H1 (cell line): ENCODE measurements around the gene RAB22A. TPM values are rescaled to one million over a fixed set of nuclear protein-coding genes. Genes with fewer than 3 reads are reported as not detected.

ENCODE experiments used
- CTCF ChIA-PET: fragments of 300-600 bp; sonication (Branson Sonifier 250); formaldehyde crosslinking; loops from one replicate; lab custom pipeline; 2021; ENCODE audit not compliant: partially characterized antibody; lab: Charles Lee
- POLR2A ChIA-PET: fragments of 300-600 bp; sonication (Branson Sonifier 250); formaldehyde crosslinking; loops from one replicate; lab custom pipeline; 2021; ENCODE audit warnings: inconsistent platforms; ENCODE audit not compliant: partially characterized antibody; lab: Charles Lee
- DNase-seq, 2 experiments: peaks; one replicate each; pipeline versions ENCODE4 v3.0.0 to v3.0.0-alpha.2; 2010 to 2022; ENCODE audit warnings: low spot score in 2 of 2, low read depth in 1 of 2, mixed read lengths in 1 of 2
- FAIRE-seq: peaks from 2 replicates; lab custom pipeline; 2011; peaks lifted over from hg19 to GRCh38; lab: Jason Lieb, UNC
- H2AFZ ChIP-seq: 2 replicates; pipeline ENCODE4 v1.8.1; 2012; ENCODE audit warnings: low read length, inconsistent platforms
- H2AK5ac ChIP-seq: 2 replicates; pipeline ENCODE4 v1.6.1; 2013; ENCODE audit warnings: low read depth, low read length
- H2BK120ac ChIP-seq: replicated peaks from 2 replicates; pipeline ENCODE3; 2013; ENCODE audit warnings: low read depth, low read length, inconsistent platforms
- H2BK12ac ChIP-seq: 2 replicates; pipeline ENCODE4 v1.6.1; 2013; ENCODE audit warnings: low read depth, low read length
- H2BK15ac ChIP-seq: 2 replicates; pipeline ENCODE4 v1.6.1; 2013; ENCODE audit warnings: low read length
- H2BK20ac ChIP-seq: 2 replicates; pipeline ENCODE4 v1.6.1; 2013; ENCODE audit warnings: low read length
- H2BK5ac ChIP-seq: 2 replicates; pipeline ENCODE4 v1.6.1; 2013; ENCODE audit warnings: low read depth, low read length
- H3K14ac ChIP-seq: 2 replicates; pipeline ENCODE4 v1.6.1; 2013; ENCODE audit warnings: inconsistent platforms; ENCODE audit not compliant: insufficient read length
- H3K18ac ChIP-seq: 2 replicates; pipeline ENCODE4 v1.6.1; 2013; ENCODE audit warnings: low read length; ENCODE audit errors: extremely low read depth
- H3K23ac ChIP-seq: 2 replicates; pipeline ENCODE4 v1.6.1; 2013; ENCODE audit warnings: inconsistent platforms; ENCODE audit not compliant: insufficient read length
- H3K23me2 ChIP-seq: 2 replicates; pipeline ENCODE4 v1.6.1; 2013; ENCODE audit warnings: low read depth, low read length
- H3K27ac ChIP-seq: 2 replicates; pipeline ENCODE4 v1.6.1; 2011; ENCODE audit warnings: low read depth, low read length, inconsistent platforms
- H3K27me3 ChIP-seq, 4 experiments: replicated peaks in 1 of 4; 1 replicate in 1 of 4; 2 replicates in 3 of 4; pipeline versions ENCODE4 v1.6.1 to v1.8.1; 2011 to 2013; ENCODE audit warnings: low read length in 3 of 4, mild to moderate bottlenecking in 3 of 4, inconsistent platforms in 2 of 4, mixed read lengths in 2 of 4, moderate library complexity in 1 of 4; ENCODE audit not compliant: control insufficient read depth in 3 of 4, insufficient read depth in 3 of 4; ENCODE audit errors: extremely low read depth in 1 of 4
- H3K36me3 ChIP-seq, 4 experiments: 2 replicates each; pipeline versions ENCODE4 v1.6.1 to v1.8.1; 2011 to 2013; ENCODE audit warnings: mild to moderate bottlenecking in 4 of 4, low read length in 3 of 4, moderate library complexity in 2 of 4, control low read depth in 1 of 4, inconsistent platforms in 1 of 4; ENCODE audit not compliant: insufficient read depth in 4 of 4, control insufficient read depth in 2 of 4
- H3K4ac ChIP-seq: replicated peaks from 2 replicates; pipeline ENCODE3; 2013; ENCODE audit warnings: low read length, low read depth, mixed read lengths, inconsistent platforms; ENCODE audit not compliant: insufficient read length
- H3K4me1 ChIP-seq, 4 experiments: replicated peaks in 1 of 4; 1 replicate in 1 of 4; 2 replicates in 3 of 4; pipeline versions ENCODE4 v1.6.1 to v1.8.1; 2011 to 2013; ENCODE audit warnings: low read length in 3 of 4, inconsistent platforms in 2 of 4, mixed read lengths in 1 of 4; ENCODE audit not compliant: insufficient read depth in 4 of 4, control insufficient read depth in 3 of 4
- H3K4me2 ChIP-seq, 2 experiments: 2 replicates each; pipeline versions ENCODE4 v1.6.1 to v1.8.1; 2011 to 2013; ENCODE audit warnings: low read depth in 2 of 2, low read length in 2 of 2, control low read depth in 1 of 2, inconsistent platforms in 1 of 2, mild to moderate bottlenecking in 1 of 2; ENCODE audit not compliant: insufficient read depth in 1 of 2
- H3K4me3 ChIP-seq, 4 experiments: fragments of 200-600, 300-600 bp in 1 of 4; sonication (generic), shearing (Covaris generic), sonication (Bioruptor Twin) in 1 of 4; 2 replicates each; pipeline versions ENCODE4 v1.5.1 to v1.8.1; 2011 to 2016; ENCODE audit warnings: low read length in 4 of 4, low read depth in 3 of 4, control low read depth in 2 of 4, inconsistent platforms in 2 of 4, mild to moderate bottlenecking in 2 of 4, mixed read lengths in 1 of 4, moderate library complexity in 1 of 4; ENCODE audit not compliant: insufficient read depth in 2 of 4; ENCODE audit errors: extremely low read depth in 1 of 4
- H3K56ac ChIP-seq: replicated peaks from 2 replicates; pipeline ENCODE3; 2013; ENCODE audit warnings: low read depth, mild to moderate bottlenecking, mixed read lengths, low read length, inconsistent platforms; ENCODE audit not compliant: insufficient read length
- H3K79me1 ChIP-seq: 2 replicates; pipeline ENCODE4 v1.6.1; 2013; ENCODE audit warnings: low read depth, low read length, control low read depth
- H3K79me2 ChIP-seq, 2 experiments: 2 replicates each; pipeline versions ENCODE4 v1.6.1 to v1.8.1; 2012 to 2013; ENCODE audit warnings: low read length in 2 of 2, mild to moderate bottlenecking in 2 of 2, inconsistent platforms in 1 of 2; ENCODE audit not compliant: insufficient read depth in 2 of 2, control insufficient read depth in 1 of 2
- H3K9ac ChIP-seq, 4 experiments: replicated peaks in 1 of 4; 1 replicate in 1 of 4; 2 replicates in 3 of 4; pipeline versions ENCODE4 v1.6.1 to v1.8.1; 2011 to 2013; ENCODE audit warnings: low read depth in 3 of 4, low read length in 3 of 4, control low read depth in 2 of 4, mild to moderate bottlenecking in 2 of 4, moderate library complexity in 2 of 4, inconsistent platforms in 1 of 4; ENCODE audit errors: extremely low read depth in 1 of 4
- H3K9me3 ChIP-seq, 2 experiments: 2 replicates each; pipeline versions ENCODE4 v1.6.1 to v1.8.1; 2012 to 2013; ENCODE audit warnings: mild to moderate bottlenecking in 2 of 2, moderate library complexity in 2 of 2, control low read depth in 1 of 2, inconsistent platforms in 1 of 2, low read depth in 1 of 2, low read length in 1 of 2, mixed read lengths in 1 of 2; ENCODE audit not compliant: insufficient read depth in 2 of 2
- H4K20me1 ChIP-seq, 2 experiments: replicated peaks in 1 of 2; 2 replicates each; pipeline versions ENCODE3 to v1.8.1; 2011 to 2013; ENCODE audit warnings: inconsistent platforms in 2 of 2, low read length in 2 of 2, mild to moderate bottlenecking in 1 of 2; ENCODE audit not compliant: insufficient read depth in 2 of 2, control insufficient read depth in 1 of 2
- H4K5ac ChIP-seq: 2 replicates; pipeline ENCODE4 v1.6.1; 2013; ENCODE audit warnings: low read length, low read depth, mixed read lengths, inconsistent platforms; ENCODE audit not compliant: insufficient read length
- H4K8ac ChIP-seq: 2 replicates; pipeline ENCODE4 v1.8.0; 2013; ENCODE audit warnings: mild to moderate bottlenecking, moderate library complexity, low read length, inconsistent platforms; ENCODE audit not compliant: insufficient read depth; ENCODE audit errors: extremely low read depth
- H4K91ac ChIP-seq: replicated peaks from 2 replicates; pipeline ENCODE3; 2013; ENCODE audit warnings: low read length, mixed read lengths, inconsistent platforms; ENCODE audit not compliant: insufficient read length
- ASH2L ChIP-seq: fragments of 200-600, 300-600 bp; sonication (generic); IDR thresholded peaks from one replicate; pipeline ENCODE4 v1.7.1; 2017; ENCODE audit warnings: low read length
- CTBP2 ChIP-seq: IDR thresholded peaks from 2 replicates; pipeline ENCODE4 v1.7.0; 2011; ENCODE audit warnings: borderline replicate concordance, mild to moderate bottlenecking, moderate library complexity, mixed read lengths, low read length; ENCODE audit not compliant: insufficient read depth, insufficient read length
- GTF2F1 ChIP-seq: IDR thresholded peaks from 2 replicates; pipeline ENCODE4 v1.6.1; 2012; ENCODE audit warnings: low read depth, low read length, improper control_type of control experiment, borderline replicate concordance
- POLR2A ChIP-seq, 2 experiments: IDR thresholded peaks; 1 replicate in 1 of 2; 2 replicates in 1 of 2; pipeline ENCODE4 v1.6.1; 2011; ENCODE audit warnings: low read depth in 2 of 2, low read length in 2 of 2, mild to moderate bottlenecking in 2 of 2; ENCODE audit errors: control extremely low read depth in 1 of 2
- TEAD4 ChIP-seq: IDR thresholded peaks from 2 replicates; pipeline ENCODE4 v1.6.1; 2012; ENCODE audit warnings: low read depth, low read length, inconsistent platforms, mixed read lengths
- WGBS, 2 experiments: shearing (Covaris generic) in 1 of 2; methylation state at CpG; one replicate each; pipeline versions ENCODE4 v1.1.6 to v1.1.7; 2013 to 2015; ENCODE audit warnings: low lambda C conversion rate in 2 of 2, mixed read lengths in 2 of 2, inconsistent platforms in 1 of 2, low coverage in 1 of 2, missing lambda C conversion rate in 1 of 2; ENCODE audit not compliant: insufficient replicate concordance in 2 of 2, insufficient coverage in 1 of 2, insufficient read length in 1 of 2; ENCODE audit errors: extremely low coverage in 1 of 2, missing lambda C conversion rate in 1 of 2; 5-methylcytosine and 5-hydroxymethylcytosine counted together
- polyA plus RNA-seq, 7 experiments: library from polyadenylated mRNA; depleted of rRNA in 3 of 7; stranded (reverse) in 5 of 7; unstranded in 2 of 7; fragments of >200 nt in 5 of 7; fragments of 200-250 nt in 2 of 7; gene quantifications; 1 replicate in 5 of 7; 2 replicates in 1 of 7; 4 replicates in 1 of 7; pipeline versions ENCODE4 v1.2.1 to v1.2.3, GENCODE V29; 2011 to 2013; ENCODE audit warnings: missing spikeins in 2 of 7, mixed read lengths in 2 of 7
- total RNA-seq: library from RNA; stranded (reverse); fragmentation: NEBNext Ultra II Directional; extraction: Animal tissue kit (Norgen Biotek cat#: 25700); gene quantifications from 2 replicates; pipeline ENCODE4 v1.2.1, GENCODE V29; 2021

Gene RAB22A
- total and polyA plus RNA-seq, 2 of the 8 experiments (the other 6 are each of a cell fraction or from before 2014, with no cell fraction given) = 3.1 to 6.6 TPM

GRCh38 chr20:58384821-58385220 is 75.3 kb downstream of the RAB22A start:
- Histone ChIP-seq H3K36me3 (no peaks in the 10 kb centered on the region; a peak in 1 of 8 replicates), H4K20me1 (no peaks in the 10 kb centered on the region), H4K5ac (no peak overlapping the region), H2BK5ac (no peak overlapping the region), H4K91ac (no peak overlapping the region), H3K79me2 (peaks cover 3% of the 10 kb centered on the region in 2 experiments), H2BK120ac (no peak overlapping the region), H3K23ac (no peak overlapping the region), H2AFZ (no peak overlapping the region), H3K18ac (no peak overlapping the region), H3K23me2 (peaks cover 3% of the 10 kb centered on the region), H3K79me1 (peaks cover under 1% of the 10 kb centered on the region; the same call in 1 of the 2 replicates), H2AK5ac (no peak overlapping the region), H3K4me1 (peaks cover 2 to 3% (median 2%) of the 10 kb centered on the region in 4 experiments; a peak in 6 of 7 replicates), H2BK15ac (no peak overlapping the region), H3K56ac (no peak overlapping the region), H3K4me3 (no peak overlapping the region), H3K9ac (no peak overlapping the region), H3K27ac (no peak overlapping the region), H3K4me2 (no peak overlapping the region), H2BK20ac (no peak overlapping the region), H2BK12ac (no peak overlapping the region), H3K4ac (no peak overlapping the region), H3K9me3 (peaks cover 12 to 13% of the 10 kb centered on the region in 2 experiments), H3K27me3 (no peaks in the 10 kb centered on the region), H4K8ac (no peak overlapping the region), H3K14ac (no peak overlapping the region)
- no peak for FAIRE-seq
- ChIA-PET POLR2A (interaction anchor here (0.6 to 1.2 kb wide), 2 partner anchors 14 to 19 kb away, joined by 4 to 8 read pairs; no protein-coding TSS in a partner anchor), CTCF (interaction anchor here (1.9 kb wide), 1 partner anchor 148 kb away, joined by 5 read pairs; no protein-coding TSS in a partner anchor)
- no peak for DNase-seq
- 79% methylated on average over 5 of the region's 5 CpGs; no CpG with 5 or more reads in 1 of the 2 experiments for WGBS, 2 experiments
- no peak for TF ChIP-seq POLR2A (IDR thresholded peaks at IDR 0.05; ENCODE audit: control extremely low read depth in 1 of 2, low read depth in 2 of 2, low read length in 2 of 2)
- no peak for TF ChIP-seq CTBP2
- no peak for TF ChIP-seq TEAD4
- no peak for TF ChIP-seq GTF2F1
- TF ChIP-seq ASH2L = no peak
